Astrocyte (in vitro differentiated cells and primary cell): Measurements from ENCODE around the gene TEX14. TPM values are rescaled to one million over a fixed set of nuclear protein-coding genes. Genes with fewer than 3 reads are reported as not detected.

Source experiments
- DNase-seq: peaks from one replicate; pipeline ENCODE4 v3.0.0-alpha.2; 2010; ENCODE audit warnings: low read depth
- FAIRE-seq: peaks from 2 replicates; lab custom pipeline; 2011; peaks lifted over from hg19 to GRCh38; lab: Jason Lieb, UNC
- H2AFZ ChIP-seq: 2 replicates; pipeline ENCODE4 v1.6.0; 2012; ENCODE audit warnings: low read depth, low read length, inconsistent platforms
- H3K27ac ChIP-seq: 2 replicates; pipeline ENCODE4 v1.5.1; 2011; ENCODE audit warnings: low read depth, low read length, inconsistent platforms
- H3K27me3 ChIP-seq: 2 replicates; pipeline ENCODE4 v1.6.0; 2011; ENCODE audit warnings: low read length, inconsistent platforms; ENCODE audit not compliant: insufficient read depth
- H3K36me3 ChIP-seq: 2 replicates; pipeline ENCODE4 v1.5.1; 2011; ENCODE audit warnings: low read length, inconsistent platforms; ENCODE audit not compliant: insufficient read depth
- H3K4me1 ChIP-seq: 2 replicates; pipeline ENCODE4 v1.5.1; 2011; ENCODE audit warnings: low read length, inconsistent platforms; ENCODE audit not compliant: insufficient read depth
- H3K4me2 ChIP-seq: 2 replicates; pipeline ENCODE4 v1.6.0; 2012; ENCODE audit warnings: low read length, inconsistent platforms
- H3K4me3 ChIP-seq: 2 replicates; pipeline ENCODE4 v1.5.1; 2011; ENCODE audit warnings: low read depth, mild to moderate bottlenecking, low read length, inconsistent platforms; ENCODE audit not compliant: insufficient read depth
- H3K79me2 ChIP-seq: 2 replicates; pipeline ENCODE4 v1.6.0; 2012; ENCODE audit warnings: mild to moderate bottlenecking, low read length, inconsistent platforms; ENCODE audit not compliant: insufficient read depth
- H3K9ac ChIP-seq: 2 replicates; pipeline ENCODE4 v1.6.0; 2012; ENCODE audit warnings: mild to moderate bottlenecking, low read length, inconsistent platforms
- H3K9me3 ChIP-seq: 2 replicates; pipeline ENCODE4 v1.5.1; 2012; ENCODE audit warnings: low read depth, mild to moderate bottlenecking, low read length, inconsistent platforms; ENCODE audit not compliant: insufficient read depth
- H4K20me1 ChIP-seq: 2 replicates; pipeline ENCODE4 v1.6.0; 2012; ENCODE audit warnings: low read length, inconsistent platforms; ENCODE audit not compliant: insufficient read depth
- H3K27ac Mint-ChIP-seq: one replicate; pipeline ENCODE4 v1.8.0; 2021; ENCODE audit warnings: mild to moderate bottlenecking, mixed read lengths; ENCODE audit not compliant: unreplicated experiment
- H3K27me3 Mint-ChIP-seq: one replicate; pipeline ENCODE4 v1.8.0; 2021; ENCODE audit warnings: low read depth, mixed read lengths; ENCODE audit not compliant: unreplicated experiment
- H3K36me3 Mint-ChIP-seq: one replicate; pipeline ENCODE4 v1.8.0; 2021; ENCODE audit warnings: low read depth, mixed read lengths; ENCODE audit not compliant: unreplicated experiment
- H3K4me1 Mint-ChIP-seq: one replicate; pipeline ENCODE4 v1.8.0; 2021; ENCODE audit warnings: low read depth, mixed read lengths; ENCODE audit not compliant: unreplicated experiment
- H3K4me3 Mint-ChIP-seq: one replicate; pipeline ENCODE4 v1.8.0; 2021; ENCODE audit warnings: mild to moderate bottlenecking, moderate library complexity, mixed read lengths; ENCODE audit not compliant: unreplicated experiment
- H3K9me3 Mint-ChIP-seq: one replicate; pipeline ENCODE4 v1.8.0; 2021; ENCODE audit warnings: mild to moderate bottlenecking, mixed read lengths; ENCODE audit not compliant: unreplicated experiment
- EZH2 ChIP-seq: IDR thresholded peaks from 2 replicates; pipeline ENCODE4 v1.6.1; 2012; ENCODE audit warnings: mild to moderate bottlenecking, low read length, inconsistent platforms; ENCODE audit not compliant: insufficient read depth
- total RNA-seq: library from RNA; stranded (reverse); gene quantifications from 2 replicates; pipeline ENCODE4 v1.2.1, GENCODE V29; 2021
- TF ChIP-seq, protein P1 (sequence below): IDR thresholded peaks from 2 replicates; pipeline ENCODE4 v1.5.1; 2011; ENCODE audit warnings: low read depth, mild to moderate bottlenecking, inconsistent platforms, low read length, moderate library complexity; ENCODE audit not compliant: insufficient read depth

The TEX14 gene
- total RNA-seq, 1 donor from 2014 or later: 0.09 TPM

DNA sequence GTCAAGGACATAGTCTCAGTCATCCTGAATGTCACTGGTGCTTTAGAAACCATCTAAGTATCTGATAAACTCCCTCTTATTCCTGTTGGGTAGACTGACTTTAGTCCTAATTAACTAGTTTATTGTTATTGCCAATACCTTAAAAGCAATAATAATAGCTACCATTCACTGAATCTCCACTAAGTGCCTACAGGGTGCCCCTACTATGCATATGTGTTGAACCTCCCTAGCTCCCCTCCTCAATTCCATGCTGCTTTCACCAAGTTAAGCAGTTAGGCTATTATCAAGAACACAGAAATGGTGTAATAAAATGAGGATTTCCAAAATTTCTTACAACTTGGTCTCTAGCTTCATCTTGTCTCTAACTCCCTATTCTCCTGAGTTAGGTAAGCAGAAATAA lies 89.9 kb downstream of the TEX14 start:
- peaks cover 4% of the 10 kb centered on the region for H3K27me3 Mint-ChIP-seq
- TF ChIP-seq EZH2: no peak
- TF ChIP-seq, protein P1, sequence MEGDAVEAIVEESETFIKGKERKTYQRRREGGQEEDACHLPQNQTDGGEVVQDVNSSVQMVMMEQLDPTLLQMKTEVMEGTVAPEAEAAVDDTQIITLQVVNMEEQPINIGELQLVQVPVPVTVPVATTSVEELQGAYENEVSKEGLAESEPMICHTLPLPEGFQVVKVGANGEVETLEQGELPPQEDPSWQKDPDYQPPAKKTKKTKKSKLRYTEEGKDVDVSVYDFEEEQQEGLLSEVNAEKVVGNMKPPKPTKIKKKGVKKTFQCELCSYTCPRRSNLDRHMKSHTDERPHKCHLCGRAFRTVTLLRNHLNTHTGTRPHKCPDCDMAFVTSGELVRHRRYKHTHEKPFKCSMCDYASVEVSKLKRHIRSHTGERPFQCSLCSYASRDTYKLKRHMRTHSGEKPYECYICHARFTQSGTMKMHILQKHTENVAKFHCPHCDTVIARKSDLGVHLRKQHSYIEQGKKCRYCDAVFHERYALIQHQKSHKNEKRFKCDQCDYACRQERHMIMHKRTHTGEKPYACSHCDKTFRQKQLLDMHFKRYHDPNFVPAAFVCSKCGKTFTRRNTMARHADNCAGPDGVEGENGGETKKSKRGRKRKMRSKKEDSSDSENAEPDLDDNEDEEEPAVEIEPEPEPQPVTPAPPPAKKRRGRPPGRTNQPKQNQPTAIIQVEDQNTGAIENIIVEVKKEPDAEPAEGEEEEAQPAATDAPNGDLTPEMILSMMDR: no peak
- Histone ChIP-seq H3K9me3 (no peaks in the 10 kb centered on the region), H4K20me1 (no peaks in the 10 kb centered on the region), H3K79me2 (no peaks in the 10 kb centered on the region), H3K4me1 (no peaks in the 10 kb centered on the region), H3K4me3 (no peak overlapping the region), H3K4me2 (no peak overlapping the region), H3K9ac (no peak overlapping the region), H3K36me3 (no peaks in the 10 kb centered on the region), H3K27me3 (no peaks in the 10 kb centered on the region), H2AFZ (no peak overlapping the region), H3K27ac (no peak overlapping the region)
- no peak overlapping the region for H3K27ac Mint-ChIP-seq
- no peak overlapping the region for H3K4me3 Mint-ChIP-seq
- DNase-seq (no peak), FAIRE-seq (no peak)
- peaks cover 2% of the 10 kb centered on the region for H3K9me3 Mint-ChIP-seq
- no peaks in the 10 kb centered on the region for H3K36me3 Mint-ChIP-seq
- H3K4me1 Mint-ChIP-seq: peaks cover 1% of the 10 kb centered on the region

DNA sequence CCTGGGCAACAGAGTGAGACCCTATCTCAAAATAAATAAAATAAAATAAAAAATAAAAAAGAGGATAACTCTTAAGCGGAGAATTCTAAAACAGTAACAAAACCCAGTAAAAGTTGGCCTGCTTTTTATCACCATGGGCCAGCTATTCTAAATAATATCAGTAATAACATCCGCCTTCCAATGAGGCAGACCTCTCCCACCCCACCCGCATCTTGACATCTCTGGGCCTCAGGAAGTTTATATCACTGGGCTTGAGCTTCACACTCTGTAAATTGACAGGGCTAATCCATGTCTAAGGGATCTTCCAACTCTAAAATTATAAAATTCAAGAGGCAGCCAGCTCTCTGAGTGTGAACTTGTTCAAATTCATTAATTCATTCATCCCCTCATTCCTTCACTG lies 94.5 kb downstream of the TEX14 start:
- TF ChIP-seq, protein P1: no peak
- TF ChIP-seq EZH2: no peak
- Histone ChIP-seq H3K27me3 (no peaks in the 10 kb centered on the region), H3K79me2 (no peaks in the 10 kb centered on the region), H4K20me1 (no peaks in the 10 kb centered on the region), H2AFZ (no peak overlapping the region), H3K9me3 (no peaks in the 10 kb centered on the region), H3K4me2 (no peak overlapping the region), H3K9ac (no peak overlapping the region), H3K4me3 (no peak overlapping the region), H3K27ac (no peak overlapping the region), H3K36me3 (no peaks in the 10 kb centered on the region), H3K4me1 (no peaks in the 10 kb centered on the region)
- DNase-seq (no peak), FAIRE-seq (no peak)
- Mint-ChIP-seq H3K27me3 (peaks cover 4% of the 10 kb centered on the region), H3K36me3 (no peaks in the 10 kb centered on the region), H3K4me1 (no peaks in the 10 kb centered on the region), H3K9me3 (no peaks in the 10 kb centered on the region), H3K27ac (no peak overlapping the region), H3K4me3 (no peak overlapping the region)

DNA sequence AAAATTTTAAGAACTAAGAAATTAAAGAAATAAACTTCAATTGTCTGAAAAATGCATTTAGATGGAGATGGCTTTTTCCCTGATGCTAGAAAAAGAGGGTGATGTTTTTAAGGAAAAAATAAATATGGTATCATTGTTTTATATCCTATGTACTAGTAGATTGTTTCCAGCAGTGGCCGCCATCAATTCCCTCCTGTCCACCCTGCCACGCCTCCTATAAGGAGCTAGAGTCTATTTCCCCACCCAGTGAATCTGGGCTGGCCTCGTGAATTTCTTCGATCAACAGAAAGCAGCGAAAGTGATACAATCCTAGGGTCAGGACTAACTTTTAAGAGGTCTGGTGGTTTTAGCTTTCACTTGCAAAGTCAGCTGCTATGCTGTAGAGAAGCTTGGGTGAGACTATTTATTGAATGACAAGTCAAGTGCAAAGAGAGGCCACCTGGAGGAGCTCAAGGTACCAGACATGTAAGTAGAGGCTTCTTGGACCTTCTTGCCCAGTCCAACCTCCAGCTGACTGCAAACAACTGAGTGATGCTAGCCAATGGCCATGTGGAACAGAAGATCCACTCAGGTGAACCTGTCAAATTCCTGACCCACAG lies 96.6 kb downstream of the TEX14 start:
- H3K79me2 ChIP-seq: no peaks in the 10 kb centered on the region
- no peaks in the 10 kb centered on the region for H3K27me3 ChIP-seq
- FAIRE-seq (no peak), DNase-seq (no peak)
- H4K20me1 ChIP-seq: no peaks in the 10 kb centered on the region
- H3K27ac ChIP-seq: no peak overlapping the region
- Mint-ChIP-seq H3K27me3 (peaks cover 4% of the 10 kb centered on the region), H3K4me1 (no peaks in the 10 kb centered on the region), H3K9me3 (no peaks in the 10 kb centered on the region), H3K36me3 (no peaks in the 10 kb centered on the region), H3K4me3 (no peak overlapping the region), H3K27ac (no peak overlapping the region)
- no peak overlapping the region for H3K9ac ChIP-seq
- no peaks in the 10 kb centered on the region for H3K36me3 ChIP-seq
- H3K4me1 ChIP-seq: no peaks in the 10 kb centered on the region
- TF ChIP-seq, protein P1: no peak
- no peak for TF ChIP-seq EZH2
- no peak overlapping the region for H2AFZ ChIP-seq
- no peaks in the 10 kb centered on the region for H3K9me3 ChIP-seq
- no peak overlapping the region for H3K4me3 ChIP-seq
- no peak overlapping the region for H3K4me2 ChIP-seq
